ENCODE data around the gene KCNIP3. TPM values are rescaled to one million over a fixed set of nuclear protein-coding genes. Genes with fewer than 3 reads are reported as not detected.

The KCNIP3 gene
- polyA plus RNA-seq, 12 donors, result 5.0 to 7.6 (median 6.3) TPM; not detected in 1

- no peak for DNase-seq
Observed at GRCh38 chr2:95274291-95275150, 22.6 kb upstream of the KCNIP3 start, which contains the start of gene PROM2. PROM2 (plus strand) TSS chr2:95274449; CDS start chr2:95274586, 137 bp downstream.

GRCh38 chr2:95275151-95275515 is 22.0 kb upstream of the KCNIP3 start:
- no peak for DNase-seq

- DNase-seq, result no peak
Observed at GRCh38 chr2:95275601-95276243, 21.4 kb upstream of the KCNIP3 start.

- no peak for DNase-seq
Observed at GRCh38 chr2:95276244-95276887, 20.8 kb upstream of the KCNIP3 start.

GRCh38 chr2:95276888-95277245 is 20.3 kb upstream of the KCNIP3 start:
- DNase-seq, result no peak

- DNase-seq, result no peak
Observed at GRCh38 chr2:95277246-95277906, 19.8 kb upstream of the KCNIP3 start.

GRCh38 chr2:95278051-95278471 is 19.1 kb upstream of the KCNIP3 start:
- DNase-seq, result no peak

GRCh38 chr2:95278637-95279225 is 18.4 kb upstream of the KCNIP3 start:
- no peak for DNase-seq

GRCh38 chr2:95279435-95280035 is 17.6 kb upstream of the KCNIP3 start:
- DNase-seq, result no peak

- no peak for DNase-seq
Observed at GRCh38 chr2:95281071-95281470, 16.1 kb upstream of the KCNIP3 start.

GRCh38 chr2:95281786-95282185 is 15.4 kb upstream of the KCNIP3 start:
- no peak for DNase-seq

GRCh38 chr2:95282458-95282857 is 14.7 kb upstream of the KCNIP3 start:
- no peak for DNase-seq

GRCh38 chr2:95283562-95283961 is 13.6 kb upstream of the KCNIP3 start:
- DNase-seq, result no peak

- no peak for DNase-seq
Observed at GRCh38 chr2:95284886-95285541, 12.1 kb upstream of the KCNIP3 start.

GRCh38 chr2:95285542-95285932 is 11.6 kb upstream of the KCNIP3 start:
- no peak for DNase-seq

GRCh38 chr2:95287336-95287735 is 9.8 kb upstream of the KCNIP3 start:
- no peak for DNase-seq

GRCh38 chr2:95287806-95288205 is 9.3 kb upstream of the KCNIP3 start:
- DNase-seq, result no peak

GRCh38 chr2:95289253-95289652 is 7.9 kb upstream of the KCNIP3 start:
- DNase-seq, result no peak

GRCh38 chr2:95291222-95291621 is 5.9 kb upstream of the KCNIP3 start:
- no peak for DNase-seq

- DNase-seq, result no peak
Observed at GRCh38 chr2:95292623-95293260, 4.4 kb upstream of the KCNIP3 start.
